Posterior vena cava (tissue), 2 donors: ENCODE results near the gene TMEM74B. TPM values are rescaled to one million over a fixed set of nuclear protein-coding genes. Genes with fewer than 3 reads are reported as not detected.
"Not testable (repeated sequence)": the region's sequence is repeated elsewhere in the genome, so short reads cannot be mapped to it uniquely, and the experiment has no call there.

ENCODE experiments used
- DNase-seq: peaks from one replicate; pipeline ENCODE4 v3.0.0-alpha.2; 2020; ENCODE audit warnings: low spot score
- intact Hi-C, 2 donors: fragments of 100-400 bp; cut with DNase I; formaldehyde crosslinking; loops; one replicate each; pipeline versions ENCODE4 v1.14.1 to v1.14.2; 2022 to 2023
- long read RNA-seq, 2 donors: library from polyadenylated mRNA; unstranded; transcript quantifications; one replicate each; pipeline ENCODE4 v2.0.0, GENCODE V29; 2020 to 2021
- total RNA-seq, 2 donors: library from RNA; stranded (reverse); fragmentation: NEBNext Ultra II Directional; extraction: Animal tissue kit (Norgen Biotek cat#: 25700); gene quantifications; one replicate each; pipeline ENCODE4 v1.2.1, GENCODE V29; 2021
- donor health status: DM: yes; HTN: yes; CAD: no.
- donor health status: DM: yes; HTN: yes; CAD: no.

Gene TMEM74B
- total RNA-seq: under 1 TPM; 0.71 to 0.74 TPM
- long read RNA-seq, donor 1: 0 reads
- long read RNA-seq, donor 2: 0 reads

- intact Hi-C loops: no loop called here
Measured at GRCh38 chr20:1184638-1185315, at the start of gene TMEM74B. TMEM74B (minus strand) TSS chr20:1184981; CDS start chr20:1183801, 1,180 bp downstream.

GRCh38 chr20:1232286-1233111 lies 47.7 kb upstream of the TMEM74B start:
- DNase-seq: no peak
- intact Hi-C loops: no loop called here

More at GRCh38 chr20:1184638-1185315, at the start of gene TMEM74B:
- DNase-seq: no peak

- DNase-seq: no peak
- intact Hi-C loops: no loop called here
Measured at GRCh38 chr20:1229541-1229940, 44.8 kb upstream of the TMEM74B start.

DNA sequence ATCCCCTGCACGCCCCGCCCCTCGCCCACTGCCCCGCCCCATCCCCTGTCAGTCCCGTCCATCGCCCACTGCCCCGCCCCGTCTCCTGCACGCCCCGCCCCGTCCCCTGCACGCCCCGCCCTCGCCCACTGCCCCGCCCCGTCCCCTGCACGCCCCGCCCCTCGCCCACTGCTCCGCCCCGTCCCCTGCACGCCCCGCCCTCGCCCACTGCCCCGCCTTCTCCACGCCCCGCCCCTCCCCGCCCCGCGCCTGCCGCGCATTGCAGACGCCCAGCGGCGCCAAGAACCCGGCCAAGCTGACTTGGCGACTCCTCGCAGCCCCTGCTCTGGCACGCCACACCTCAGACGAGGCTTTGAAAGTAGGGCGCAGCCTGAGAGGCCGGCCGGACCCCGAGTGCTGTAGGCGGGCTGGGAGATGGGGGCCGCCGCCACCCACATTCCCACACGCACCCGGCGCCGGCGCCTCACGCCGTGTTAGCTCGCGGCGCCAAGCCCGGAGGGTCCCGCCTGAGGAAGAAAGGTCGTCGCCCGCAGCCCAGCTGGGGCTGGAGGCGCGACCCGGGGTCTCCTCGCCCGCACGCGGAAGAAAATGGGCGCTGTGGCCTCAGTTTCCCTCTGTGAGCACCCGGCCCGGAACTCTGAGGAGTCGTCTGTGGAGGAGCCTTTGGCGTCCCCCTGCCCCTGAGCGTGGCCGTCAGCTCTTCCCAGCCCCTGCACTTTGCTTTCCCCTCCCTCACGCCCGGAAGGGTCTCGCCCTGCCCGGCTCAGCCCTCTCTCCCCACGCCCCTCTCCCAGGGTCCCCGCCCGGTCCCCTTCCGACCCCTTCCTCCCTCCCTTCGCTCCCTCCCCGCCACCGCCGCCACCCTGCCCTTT lies 41.2 kb upstream of the TMEM74B start, which contains the start of gene RAD21L1:
RAD21L1 (plus strand) TSS at position 262 of the 872 bp plus-strand sequence. CDS start 2,410 bp downstream, outside the sequence.
- DNase-seq: peak; percentile 93
- intact Hi-C loops: no loop called here

DNA sequence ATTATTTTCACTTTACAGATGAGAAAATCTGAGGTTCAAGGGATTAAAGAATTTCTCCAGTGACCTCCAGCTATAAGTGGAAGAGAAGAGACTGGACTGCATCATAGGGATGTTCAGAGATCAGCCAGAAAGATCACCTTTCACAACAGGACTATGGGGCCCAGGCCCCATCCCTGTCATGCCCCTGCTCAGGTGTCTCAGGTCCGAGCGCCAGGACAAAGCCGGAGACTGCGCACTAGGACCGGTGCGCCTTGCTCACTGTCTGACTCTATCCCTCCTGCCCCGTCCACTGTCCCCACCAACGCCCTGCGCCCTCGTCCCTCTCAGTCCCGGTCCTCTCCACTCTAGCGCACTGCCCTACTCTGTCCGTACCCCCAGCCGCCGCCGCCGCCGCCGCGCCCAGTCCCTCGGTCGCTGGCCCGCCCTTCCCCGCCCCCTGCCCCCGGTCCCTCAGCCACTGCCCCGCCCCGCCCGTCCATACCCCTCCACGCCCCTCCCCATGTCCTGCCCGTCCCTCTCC lies 40.5 kb upstream of the TMEM74B start:
- DNase-seq: peak; percentile 85
- intact Hi-C loops: no loop called here

DNA sequence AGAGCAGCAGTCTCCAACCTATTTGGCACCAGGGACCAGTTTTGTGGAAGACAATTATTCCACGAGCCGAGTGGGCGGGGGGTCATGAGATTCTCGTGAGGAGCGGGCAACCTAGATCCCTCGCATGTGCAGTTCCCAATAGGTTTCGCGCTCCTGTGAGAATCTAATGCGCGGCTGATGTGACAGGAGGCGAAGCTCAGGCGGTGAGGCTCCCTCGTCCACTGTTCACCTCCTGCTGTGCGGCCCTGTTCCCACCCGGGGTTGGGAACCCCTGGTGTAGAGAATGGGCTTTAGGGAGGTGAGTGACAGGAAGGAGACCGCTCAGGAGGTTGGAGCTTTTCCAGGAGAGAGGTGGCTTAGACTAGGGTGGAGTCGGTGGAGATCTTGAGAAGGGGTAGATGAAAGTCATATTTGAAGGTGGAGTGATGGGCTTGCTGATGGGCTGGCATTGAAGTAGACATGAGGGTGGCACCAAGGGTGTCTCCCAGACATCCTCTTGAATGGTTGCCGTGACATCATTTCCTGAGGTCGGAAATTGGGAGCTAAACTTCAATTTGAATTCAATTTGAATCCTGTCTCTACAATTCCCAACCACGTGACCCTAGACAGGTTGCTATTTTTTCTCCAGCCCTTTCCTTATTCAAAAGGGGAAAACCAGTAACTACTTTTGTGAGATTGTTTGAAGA lies 39.6 kb upstream of the TMEM74B start:
- DNase-seq: no peak
- intact Hi-C loops: no loop called here

GRCh38 chr20:1222750-1223149 lies 38.0 kb upstream of the TMEM74B start:
- intact Hi-C loops, DNase-seq: not testable (repeated sequence)

GRCh38 chr20:1216527-1217427 lies 32.0 kb upstream of the TMEM74B start:
- DNase-seq, intact Hi-C loops: not testable (repeated sequence)

DNA sequence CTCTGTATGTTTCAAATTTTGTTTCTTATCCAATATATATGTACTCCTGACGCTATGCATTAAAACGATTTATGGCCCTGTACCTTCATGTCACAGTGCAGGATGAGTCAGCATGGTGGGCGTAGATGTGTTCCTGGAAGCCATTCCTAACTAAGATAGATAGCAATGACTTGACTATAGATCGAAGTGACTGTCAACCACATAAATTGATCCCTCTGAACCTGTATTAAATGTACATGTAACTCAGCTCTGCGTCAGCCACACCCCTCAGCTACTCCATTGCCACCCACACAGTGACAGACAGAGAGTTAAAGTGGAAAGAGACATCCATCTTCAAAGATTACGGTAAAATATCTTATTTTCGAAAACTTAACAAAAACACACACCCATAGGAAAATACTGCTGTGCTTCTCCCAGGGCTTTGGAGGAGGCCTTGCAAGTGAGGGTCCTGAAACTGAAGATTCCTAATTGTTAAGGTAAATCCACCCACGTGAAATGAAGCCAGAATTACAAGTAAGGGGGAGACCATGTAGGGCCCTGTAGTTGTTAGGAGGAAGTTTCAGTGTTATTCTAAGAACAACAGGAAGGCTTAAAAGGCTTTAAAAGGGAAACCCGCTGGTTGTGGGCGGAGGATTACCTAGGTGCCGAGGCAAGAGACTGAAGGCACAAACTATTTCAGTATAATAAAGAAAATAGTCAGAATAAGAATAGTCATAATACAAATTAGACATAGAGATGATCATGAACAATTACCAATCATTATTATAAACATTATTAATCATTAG lies 30.8 kb upstream of the TMEM74B start:
- no peak for DNase-seq

GRCh38 chr20:1214838-1215261 lies 30.1 kb upstream of the TMEM74B start:
- intact Hi-C loops: loop anchor here in 1 of 2 donors (5.0 kb wide), 1 partner anchor 398 kb away; no protein-coding TSS in a partner anchor

More for the DNA sequence above, 30.8 kb upstream of the TMEM74B start:
- intact Hi-C loops: no loop called here

DNA sequence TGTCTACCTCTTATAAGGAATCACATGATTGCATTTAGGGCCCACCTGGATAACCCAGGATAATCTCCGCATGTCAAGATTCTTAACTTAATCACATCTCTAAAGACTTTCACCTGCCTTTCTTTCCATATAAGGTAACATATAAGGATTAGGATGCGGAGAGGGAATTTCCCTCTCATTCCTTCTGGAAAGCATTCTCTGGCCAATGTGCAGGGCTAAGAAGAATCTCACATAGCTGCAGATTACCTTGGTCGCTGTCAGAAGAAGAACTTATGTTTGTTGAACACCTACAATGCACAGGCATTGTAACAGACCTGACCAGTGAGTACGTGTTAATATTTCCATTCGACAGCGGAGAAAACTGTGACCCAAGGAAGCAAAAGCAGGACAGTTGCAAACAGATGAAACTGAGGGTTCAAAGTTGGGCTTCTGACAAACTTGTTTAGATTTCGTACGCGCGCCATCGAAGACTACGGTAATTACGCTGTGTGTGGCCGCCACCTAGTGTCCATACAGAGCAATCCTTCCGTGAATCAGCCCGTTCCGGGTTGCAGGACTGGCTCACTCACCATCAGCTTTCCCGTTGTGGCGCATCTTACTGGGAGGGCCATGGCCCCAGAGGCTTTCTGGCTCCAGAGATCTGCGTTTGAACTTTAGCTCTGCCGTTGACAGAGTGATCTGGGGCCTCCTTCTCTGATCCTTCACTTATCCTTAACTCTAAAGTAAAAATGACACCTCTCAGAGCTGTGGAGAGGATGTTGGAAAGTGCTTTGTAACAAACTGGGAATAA lies 28.0 kb upstream of the TMEM74B start:
- intact Hi-C loops: loop anchor here in 1 of 2 donors (5.0 kb wide), 1 partner anchor 396 kb away; no protein-coding TSS in a partner anchor
- DNase-seq: peak; percentile 86

More at GRCh38 chr20:1214838-1215261, 30.1 kb upstream of the TMEM74B start:
- DNase-seq: no peak

DNA sequence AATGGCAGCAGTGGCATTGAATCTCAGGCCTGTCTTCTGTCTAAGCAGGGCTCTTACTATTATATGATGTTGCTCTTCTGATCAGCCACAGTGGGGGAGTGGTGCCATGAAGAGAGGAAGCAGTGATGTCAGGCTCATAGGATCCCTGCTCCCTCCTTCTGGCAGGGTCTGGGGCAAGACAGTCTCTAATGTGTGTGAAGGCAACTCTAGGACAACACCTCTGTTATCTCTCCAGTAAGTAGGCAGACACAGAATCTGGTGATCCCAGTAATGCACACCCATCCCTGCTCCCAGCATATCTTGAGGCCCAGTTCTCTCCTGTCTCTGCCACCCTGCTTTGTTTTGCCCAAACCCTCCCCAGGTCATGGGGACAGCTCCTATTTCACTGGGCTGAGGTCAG lies 27.2 kb upstream of the TMEM74B start:
- intact Hi-C loops: loop anchor here in 1 of 2 donors (5.0 kb wide), 1 partner anchor 395 kb away; no protein-coding TSS in a partner anchor
- no peak for DNase-seq

DNA sequence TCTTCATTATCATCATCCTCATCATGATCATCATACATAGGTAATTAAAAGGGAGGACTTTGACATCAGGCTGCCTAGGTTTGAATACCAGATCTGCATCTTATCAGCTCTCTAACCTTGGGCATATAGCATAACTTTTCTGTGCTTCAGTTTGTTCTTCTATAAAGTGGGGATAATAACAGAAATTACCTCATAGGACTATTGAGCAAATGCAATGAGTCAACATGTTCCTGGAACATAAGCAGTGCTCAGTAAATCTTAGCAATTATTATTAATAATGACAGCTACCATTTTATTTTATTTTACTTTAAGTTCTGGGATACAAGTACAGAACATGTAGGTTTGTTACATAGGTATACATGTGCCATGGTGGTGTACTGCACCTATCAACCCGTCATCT lies 25.7 kb upstream of the TMEM74B start:
- DNase-seq: no peak
- intact Hi-C loops: loop anchor here in 1 of 2 donors (5.0 kb wide), 1 partner anchor 393 kb away; no protein-coding TSS in a partner anchor

- DNase-seq: no peak
- intact Hi-C loops: loop anchor here in 1 of 2 donors (5.0 kb wide), 1 partner anchor 392 kb away; no protein-coding TSS in a partner anchor
Measured at GRCh38 chr20:1209447-1210387, 24.9 kb upstream of the TMEM74B start.
